BLaER1 treated with 17β-estradiol and CSF1 and Interleukin-3, amounts not matched to agents 10 nM and 100 nM (cell line): Measurements from ENCODE around the gene KCNAB2.

Experiments
- H3K27ac ChIP-seq, 11 experiments: shearing (Covaris generic); formaldehyde crosslinking; 2 replicates each; pipeline ENCODE4 v1.8.1; 2022
- H3K27me3 ChIP-seq, 11 experiments: shearing (Covaris generic); formaldehyde crosslinking; 2 replicates each; pipeline ENCODE4 v1.8.1; 2022
- H3K36me3 ChIP-seq, 11 experiments: shearing (Covaris generic); formaldehyde crosslinking; 2 replicates each; pipeline ENCODE4 v1.8.1; 2022
- H3K4me1 ChIP-seq, 10 experiments: shearing (Covaris generic); formaldehyde crosslinking; 2 replicates each; pipeline ENCODE4 v1.8.1; 2022
- H3K4me2 ChIP-seq, 11 experiments: shearing (Covaris generic); formaldehyde crosslinking; 2 replicates each; pipeline ENCODE4 v1.8.1; 2022
- H3K4me3 ChIP-seq, 10 experiments: shearing (Covaris generic); formaldehyde crosslinking; 2 replicates each; pipeline ENCODE4 v1.8.1; 2022
- H3K9ac ChIP-seq, 11 experiments: shearing (Covaris generic); formaldehyde crosslinking; 2 replicates each; pipeline ENCODE4 v1.8.1; 2022
- H3K9me3 ChIP-seq, 11 experiments: shearing (Covaris generic); formaldehyde crosslinking; replicated peaks in 1 of 11; 2 replicates each; pipeline ENCODE4 v1.8.1; 2022
- H4K20me1 ChIP-seq, 11 experiments: shearing (Covaris generic); formaldehyde crosslinking; 2 replicates each; pipeline ENCODE4 v1.8.1; 2022
- Cebpa-rat ChIP-seq, 11 experiments: shearing (Covaris generic); IDR thresholded peaks; 2 replicates each; pipeline ENCODE4 v1.8.1; 2022

KCNAB2 gene

DNA sequence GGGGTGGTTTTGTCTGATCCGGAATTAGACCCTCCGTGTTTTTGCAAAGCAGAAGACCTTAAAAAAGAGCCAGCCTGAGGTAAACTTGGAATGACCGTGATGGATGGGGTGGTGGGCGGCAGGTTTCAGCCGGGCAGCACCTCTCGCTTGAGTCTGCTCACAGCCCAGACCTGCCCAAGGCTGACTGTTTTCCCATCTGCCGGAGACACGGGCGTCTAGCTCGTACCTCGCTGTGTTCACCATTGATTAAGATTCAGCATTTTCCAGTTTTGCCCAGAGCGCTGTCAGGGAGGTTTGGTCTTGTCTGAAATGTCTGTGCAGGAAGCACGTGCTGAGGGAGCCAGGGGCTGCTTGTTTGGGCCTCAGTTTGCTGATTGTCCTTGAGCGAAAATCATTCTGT is 591 bp downstream of the KCNAB2 start:
- Histone ChIP-seq H3K27ac (no peak overlapping the region), H3K36me3 (peaks cover 80 to 100% (median 99%) of the 10 kb centered on the region in 11 experiments), H3K4me3 (no peak overlapping the region), H3K9me3 (no peaks in the 10 kb centered on the region), H3K4me1 (peaks cover 6 to 67% (median 58%) of the 10 kb centered on the region in 10 experiments), H3K4me2 (peak overlapping the region in 2 of 11 experiments; percentile 7 to 15; a peak in 1 of 22 replicates), H3K9ac (no peak overlapping the region), H4K20me1 (peaks cover 97 to 100% (median 99%) of the 10 kb centered on the region in 11 experiments), H3K27me3 (no peaks in the 10 kb centered on the region)
- TF ChIP-seq Cebpa-rat (IDR thresholded peaks at IDR 0.05), result no peak

DNA sequence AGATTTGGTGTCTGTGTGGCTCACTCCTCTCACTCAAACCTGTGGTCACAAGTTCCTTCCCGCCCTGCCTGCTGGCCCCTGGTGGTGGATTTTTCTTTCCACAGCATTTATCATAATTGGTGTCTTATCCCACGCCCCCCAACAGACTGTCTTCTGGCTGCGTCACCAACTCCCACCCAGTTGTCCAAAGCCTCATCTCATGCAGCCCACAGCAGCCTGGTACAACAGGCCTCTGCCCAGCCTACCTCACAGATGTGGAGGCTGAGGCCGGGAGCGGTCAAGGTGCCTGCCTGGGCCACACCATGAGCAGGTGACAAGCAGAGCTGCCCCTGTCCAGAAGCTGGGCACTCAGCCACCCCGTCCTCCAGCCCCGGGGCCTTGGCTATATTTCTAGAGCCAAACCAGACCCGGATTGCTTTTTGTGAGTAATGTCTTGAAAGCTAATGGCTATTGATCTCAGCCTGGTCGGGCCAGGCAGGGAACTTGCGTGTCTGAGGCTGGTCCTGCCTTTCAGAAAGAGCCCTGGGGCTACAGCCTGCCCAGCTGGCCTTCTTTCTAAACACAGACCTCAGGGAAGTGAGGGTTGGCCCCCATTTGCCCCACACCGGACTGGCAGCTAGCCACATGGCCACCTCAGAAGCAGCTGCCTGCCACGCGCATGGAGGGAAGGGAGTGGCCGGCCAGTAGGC is 2.6 kb downstream of the KCNAB2 start:
- Histone ChIP-seq H3K4me1 (peaks cover 0 to 50% (median 38%) of the 10 kb centered on the region in 10 experiments; a peak in 19 of 20 replicates), H3K4me2 (no peak overlapping the region), H3K36me3 (peaks cover 72 to 100% (median 92%) of the 10 kb centered on the region in 11 experiments), H3K9ac (no peak overlapping the region), H4K20me1 (peaks cover 100% of the 10 kb centered on the region in 11 experiments), H3K9me3 (no peaks in the 10 kb centered on the region), H3K27me3 (no peaks in the 10 kb centered on the region), H3K27ac (no peak overlapping the region), H3K4me3 (no peak overlapping the region)
- no peak for TF ChIP-seq Cebpa-rat (IDR thresholded peaks at IDR 0.05)

DNA sequence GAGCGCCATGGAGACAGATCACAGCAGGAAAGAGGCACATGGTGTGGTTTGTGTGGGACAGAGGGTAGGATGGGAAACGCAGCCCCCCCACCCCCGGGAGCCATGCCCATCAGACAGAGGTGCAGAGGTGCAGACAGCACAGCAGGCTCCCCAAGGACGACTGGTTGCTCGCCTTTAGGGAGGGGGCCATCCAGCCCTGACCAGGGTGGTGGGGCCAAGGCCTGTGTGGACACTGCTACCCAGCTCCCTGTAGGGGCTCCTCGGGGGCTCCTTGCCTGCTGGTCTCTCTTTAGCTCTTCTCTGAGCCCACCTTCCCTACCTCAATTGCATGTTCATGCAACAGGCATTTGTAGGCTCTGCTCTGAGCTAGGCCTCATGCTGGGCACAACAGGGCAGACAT is 3.7 kb downstream of the KCNAB2 start:
- no peaks in the 10 kb centered on the region for H3K27me3 ChIP-seq
- H3K36me3 ChIP-seq, result peaks cover 70 to 100% (median 92%) of the 10 kb centered on the region in 11 experiments; a peak in 21 of 22 replicates
- H3K4me3 ChIP-seq, result no peak overlapping the region

GRCh38 chr1:6051423-6051822 is 5.7 kb downstream of the KCNAB2 start:
- Histone ChIP-seq H3K4me1 (peaks cover 12 to 52% (median 31%) of the 10 kb centered on the region in 10 experiments), H3K4me2 (no peak overlapping the region), H3K9me3 (no peaks in the 10 kb centered on the region), H3K9ac (no peak overlapping the region), H3K36me3 (peaks cover 52 to 99% (median 81%) of the 10 kb centered on the region in 11 experiments; a peak in 21 of 22 replicates), H3K4me3 (no peak overlapping the region), H3K27me3 (no peaks in the 10 kb centered on the region), H3K27ac (no peak overlapping the region), H4K20me1 (peaks cover 100% of the 10 kb centered on the region in 11 experiments)
- no peak for TF ChIP-seq Cebpa-rat (IDR thresholded peaks at IDR 0.05)

More for the DNA sequence above, 3.7 kb downstream of the KCNAB2 start:
- Histone ChIP-seq H3K4me1 (peaks cover 7 to 43% (median 32%) of the 10 kb centered on the region in 10 experiments; a peak in 19 of 20 replicates), H3K9me3 (no peaks in the 10 kb centered on the region), H3K9ac (no peak overlapping the region), H3K27ac (no peak overlapping the region), H4K20me1 (peaks cover 100% of the 10 kb centered on the region in 11 experiments), H3K4me2 (no peak overlapping the region)
- no peak for TF ChIP-seq Cebpa-rat (IDR thresholded peaks at IDR 0.05)

GRCh38 chr1:6052543-6053205 is 7.0 kb downstream of the KCNAB2 start:
- H3K36me3 ChIP-seq, result peaks cover 41 to 99% (median 76%) of the 10 kb centered on the region in 11 experiments; a peak in 21 of 22 replicates
- no peaks in the 10 kb centered on the region for H3K9me3 ChIP-seq
- H3K4me1 ChIP-seq, result peaks cover 19 to 56% (median 40%) of the 10 kb centered on the region in 10 experiments
- no peak overlapping the region for H3K4me2 ChIP-seq
- H3K27me3 ChIP-seq, result no peaks in the 10 kb centered on the region
- TF ChIP-seq Cebpa-rat (IDR thresholded peaks at IDR 0.05), result no peak
- no peak overlapping the region for H3K9ac ChIP-seq
- H3K27ac ChIP-seq, result no peak overlapping the region
- no peak overlapping the region for H3K4me3 ChIP-seq
- peaks cover 100% of the 10 kb centered on the region in 11 experiments for H4K20me1 ChIP-seq

- H3K9ac ChIP-seq, result no peak overlapping the region
- no peak overlapping the region for H3K4me2 ChIP-seq
- H3K4me1 ChIP-seq, result peaks cover 24 to 61% (median 45%) of the 10 kb centered on the region in 10 experiments
- no peaks in the 10 kb centered on the region for H3K9me3 ChIP-seq
- peaks cover 36 to 99% (median 76%) of the 10 kb centered on the region in 11 experiments; a peak in 21 of 22 replicates for H3K36me3 ChIP-seq
- no peaks in the 10 kb centered on the region for H3K27me3 ChIP-seq
- H3K4me3 ChIP-seq, result no peak overlapping the region
- no peak for TF ChIP-seq Cebpa-rat (IDR thresholded peaks at IDR 0.05)
- peaks cover 100% of the 10 kb centered on the region in 11 experiments for H4K20me1 ChIP-seq
- H3K27ac ChIP-seq, result no peak overlapping the region
Observed at GRCh38 chr1:6053206-6053546, 7.5 kb downstream of the KCNAB2 start.

DNA sequence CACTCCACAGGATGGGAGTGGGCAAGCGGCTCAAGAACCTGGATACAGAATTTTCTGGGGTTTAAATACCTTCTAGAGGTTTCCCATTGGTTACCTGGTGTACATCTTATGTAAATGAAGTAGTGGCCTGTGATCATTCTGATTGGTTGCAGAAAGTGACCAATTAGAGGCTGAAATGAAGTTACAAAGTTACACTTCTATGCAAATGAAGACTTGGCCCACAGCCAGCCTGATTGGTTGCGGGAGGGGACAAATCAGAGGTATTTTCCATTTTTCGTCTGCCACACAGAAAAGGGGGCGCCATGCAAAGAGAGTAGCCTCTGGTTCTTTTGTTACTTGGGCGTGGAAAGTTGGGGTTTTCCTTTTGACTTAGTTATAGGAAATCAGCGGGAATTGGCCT is 8.9 kb downstream of the KCNAB2 start:
- peaks cover 100% of the 10 kb centered on the region in 11 experiments for H4K20me1 ChIP-seq
- H3K4me1 ChIP-seq, result peaks cover 38 to 76% (median 55%) of the 10 kb centered on the region in 10 experiments
- peak overlapping the region in 5 of 11 experiments; percentile 18 to 87 (median 80); a peak in 7 of 22 replicates for H3K4me2 ChIP-seq
- no peak overlapping the region for H3K9ac ChIP-seq
- TF ChIP-seq Cebpa-rat (IDR thresholded peaks at IDR 0.05), result no peak
- H3K4me3 ChIP-seq, result no peak overlapping the region
- peaks cover 26 to 99% (median 73%) of the 10 kb centered on the region in 11 experiments; a peak in 20 of 22 replicates for H3K36me3 ChIP-seq
- no peaks in the 10 kb centered on the region for H3K9me3 ChIP-seq
- no peak overlapping the region for H3K27ac ChIP-seq
- H3K27me3 ChIP-seq, result no peaks in the 10 kb centered on the region

GRCh38 chr1:6056572-6056948 is 10.9 kb downstream of the KCNAB2 start:
- H3K27ac ChIP-seq, result peak overlapping the region in 6 of 11 experiments; percentile 2 to 53 (median 30); a peak in 9 of 22 replicates
- no peaks in the 10 kb centered on the region for H3K9me3 ChIP-seq
- no peaks in the 10 kb centered on the region for H3K27me3 ChIP-seq

More at GRCh38 chr1:6056572-6056948, 10.9 kb downstream of the KCNAB2 start:
- no peak for TF ChIP-seq Cebpa-rat (IDR thresholded peaks at IDR 0.05)
- Histone ChIP-seq H4K20me1 (peaks cover 99 to 100% (median 100%) of the 10 kb centered on the region in 11 experiments), H3K36me3 (peaks cover 31 to 99% (median 73%) of the 10 kb centered on the region in 11 experiments; a peak in 20 of 22 replicates), H3K9ac (peak overlapping the region in 2 of 11 experiments; percentile 28 to 30; a peak in 2 of 22 replicates), H3K4me1 (peaks cover 38 to 82% (median 56%) of the 10 kb centered on the region in 10 experiments), H3K4me3 (no peak overlapping the region; a peak in 1 of 20 replicates), H3K4me2 (peak overlapping the region; percentile 59 to 91 (median 73))
